Neural cell (in vitro differentiated cells): ENCODE data around the gene LUC7L.
"Not testable (repeated sequence)": the region's sequence is repeated elsewhere in the genome, so short reads cannot be mapped to it uniquely, and the experiment has no call there.

Experiments
- EP300 ChIP-seq: fragments of 450-650 bp; conservative IDR thresholded peaks from 2 replicates; pipeline ENCODE4 v1.6.1; 2014; ENCODE audit warnings: antibody characterized with exemption, mild to moderate bottlenecking, moderate library complexity; ENCODE audit not compliant: poor library complexity, severe bottlenecking
- EZH2 ChIP-seq: fragments of 200-600, 300-800 bp; shearing (Covaris generic), sonication (generic); IDR thresholded peaks from 2 replicates; pipeline ENCODE4 v1.6.1; 2014; ENCODE audit warnings: antibody characterized with exemption, low read length, borderline replicate concordance, mild to moderate bottlenecking; ENCODE audit not compliant: insufficient read depth, poor library complexity, severe bottlenecking
- MXI1 ChIP-seq: fragments of 450-650 bp; conservative IDR thresholded peaks from 2 replicates; pipeline ENCODE4 v1.6.1; 2014; ENCODE audit warnings: antibody characterized with exemption, mild to moderate bottlenecking; ENCODE audit not compliant: poor library complexity, severe bottlenecking
- POLR2AphosphoS5 ChIP-seq: IDR thresholded peaks from 2 replicates; pipeline ENCODE4 v1.6.1; 2012
- SMC3 ChIP-seq: fragments of 450-650 bp; conservative IDR thresholded peaks from 2 replicates; pipeline ENCODE4 v1.6.1; 2014; ENCODE audit warnings: antibody characterized with exemption, mild to moderate bottlenecking, moderate library complexity; ENCODE audit not compliant: poor library complexity
- TAF1 ChIP-seq: IDR thresholded peaks from 2 replicates; pipeline ENCODE4 v1.6.1; 2012; ENCODE audit warnings: low read depth
- TF ChIP-seq, protein P1 (sequence below): fragments of 450-650 bp; IDR thresholded peaks from 2 replicates; pipeline ENCODE4 v1.5.1; 2014; ENCODE audit warnings: antibody characterized with exemption, mild to moderate bottlenecking, moderate library complexity; ENCODE audit not compliant: poor library complexity, severe bottlenecking
- TF ChIP-seq, protein P2 (sequence below): IDR thresholded peaks from 2 replicates; pipeline ENCODE4 v1.6.1; 2012; ENCODE audit warnings: borderline replicate concordance

GRCh38 chr16:211631-212180, 17.5 kb downstream of the LUC7L start:
- TF ChIP-seq, protein P1, sequence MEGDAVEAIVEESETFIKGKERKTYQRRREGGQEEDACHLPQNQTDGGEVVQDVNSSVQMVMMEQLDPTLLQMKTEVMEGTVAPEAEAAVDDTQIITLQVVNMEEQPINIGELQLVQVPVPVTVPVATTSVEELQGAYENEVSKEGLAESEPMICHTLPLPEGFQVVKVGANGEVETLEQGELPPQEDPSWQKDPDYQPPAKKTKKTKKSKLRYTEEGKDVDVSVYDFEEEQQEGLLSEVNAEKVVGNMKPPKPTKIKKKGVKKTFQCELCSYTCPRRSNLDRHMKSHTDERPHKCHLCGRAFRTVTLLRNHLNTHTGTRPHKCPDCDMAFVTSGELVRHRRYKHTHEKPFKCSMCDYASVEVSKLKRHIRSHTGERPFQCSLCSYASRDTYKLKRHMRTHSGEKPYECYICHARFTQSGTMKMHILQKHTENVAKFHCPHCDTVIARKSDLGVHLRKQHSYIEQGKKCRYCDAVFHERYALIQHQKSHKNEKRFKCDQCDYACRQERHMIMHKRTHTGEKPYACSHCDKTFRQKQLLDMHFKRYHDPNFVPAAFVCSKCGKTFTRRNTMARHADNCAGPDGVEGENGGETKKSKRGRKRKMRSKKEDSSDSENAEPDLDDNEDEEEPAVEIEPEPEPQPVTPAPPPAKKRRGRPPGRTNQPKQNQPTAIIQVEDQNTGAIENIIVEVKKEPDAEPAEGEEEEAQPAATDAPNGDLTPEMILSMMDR, result not testable (repeated sequence)
- not testable (repeated sequence) for TF ChIP-seq SMC3, POLR2AphosphoS5, MXI1, TAF1, EZH2, EP300
- TF ChIP-seq, protein P2, sequence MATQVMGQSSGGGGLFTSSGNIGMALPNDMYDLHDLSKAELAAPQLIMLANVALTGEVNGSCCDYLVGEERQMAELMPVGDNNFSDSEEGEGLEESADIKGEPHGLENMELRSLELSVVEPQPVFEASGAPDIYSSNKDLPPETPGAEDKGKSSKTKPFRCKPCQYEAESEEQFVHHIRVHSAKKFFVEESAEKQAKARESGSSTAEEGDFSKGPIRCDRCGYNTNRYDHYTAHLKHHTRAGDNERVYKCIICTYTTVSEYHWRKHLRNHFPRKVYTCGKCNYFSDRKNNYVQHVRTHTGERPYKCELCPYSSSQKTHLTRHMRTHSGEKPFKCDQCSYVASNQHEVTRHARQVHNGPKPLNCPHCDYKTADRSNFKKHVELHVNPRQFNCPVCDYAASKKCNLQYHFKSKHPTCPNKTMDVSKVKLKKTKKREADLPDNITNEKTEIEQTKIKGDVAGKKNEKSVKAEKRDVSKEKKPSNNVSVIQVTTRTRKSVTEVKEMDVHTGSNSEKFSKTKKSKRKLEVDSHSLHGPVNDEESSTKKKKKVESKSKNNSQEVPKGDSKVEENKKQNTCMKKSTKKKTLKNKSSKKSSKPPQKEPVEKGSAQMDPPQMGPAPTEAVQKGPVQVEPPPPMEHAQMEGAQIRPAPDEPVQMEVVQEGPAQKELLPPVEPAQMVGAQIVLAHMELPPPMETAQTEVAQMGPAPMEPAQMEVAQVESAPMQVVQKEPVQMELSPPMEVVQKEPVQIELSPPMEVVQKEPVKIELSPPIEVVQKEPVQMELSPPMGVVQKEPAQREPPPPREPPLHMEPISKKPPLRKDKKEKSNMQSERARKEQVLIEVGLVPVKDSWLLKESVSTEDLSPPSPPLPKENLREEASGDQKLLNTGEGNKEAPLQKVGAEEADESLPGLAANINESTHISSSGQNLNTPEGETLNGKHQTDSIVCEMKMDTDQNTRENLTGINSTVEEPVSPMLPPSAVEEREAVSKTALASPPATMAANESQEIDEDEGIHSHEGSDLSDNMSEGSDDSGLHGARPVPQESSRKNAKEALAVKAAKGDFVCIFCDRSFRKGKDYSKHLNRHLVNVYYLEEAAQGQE, result not testable (repeated sequence)
